ENCODE data around the gene PPM1A. TPM values are rescaled to one million over a fixed set of nuclear protein-coding genes. Genes with fewer than 3 reads are reported as not detected.

Gene PPM1A
- total RNA-seq, 1 experiment from 2014 or later: 41.7 TPM

DNA sequence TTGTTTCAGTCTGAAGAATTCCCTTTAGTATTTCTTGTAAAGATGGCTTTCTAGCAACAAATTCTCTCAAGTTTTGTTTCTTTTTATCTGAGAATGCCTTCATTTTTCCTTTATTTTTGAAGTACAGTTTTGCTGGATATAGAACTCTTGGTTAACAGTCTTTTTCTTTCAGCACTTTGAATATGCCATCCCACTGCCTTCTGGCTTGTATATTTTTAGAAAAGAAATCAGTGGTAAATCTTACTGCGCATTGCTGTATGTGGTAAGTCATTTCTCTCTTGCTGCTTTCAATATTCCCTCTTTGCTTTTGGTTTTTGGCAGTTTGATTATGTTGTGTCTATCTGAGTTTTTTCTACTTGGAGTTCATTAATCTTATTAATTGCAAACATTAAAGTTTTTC, 16.8 kb upstream of the PPM1A start:
- no peak overlapping the region for H2BK20ac ChIP-seq (ENCODE audit: low read depth, low read length, poor library complexity, severe bottlenecking)
- H3K9me3 Mint-ChIP-seq: peaks cover 12 to 15% of the 10 kb centered on the region in 2 experiments; a peak in 4 of 5 replicates
- H4K8ac ChIP-seq (replicated peaks; ENCODE audit: insufficient read length, low read depth, low read length): no peak overlapping the region
- H3K27me3 Mint-ChIP-seq (ENCODE audit: low read depth): no peaks in the 10 kb centered on the region
- no peak overlapping the region for H3K4me2 ChIP-seq (ENCODE audit: insufficient read depth, insufficient read length, low read length)
- H4K20me1 ChIP-seq (ENCODE audit: control insufficient read depth, insufficient read depth, insufficient read length): no peaks in the 10 kb centered on the region
- no peak overlapping the region for H3K18ac ChIP-seq (ENCODE audit: insufficient read length, low read depth, low read length)
- no peak overlapping the region for H2BK12ac ChIP-seq (ENCODE audit: insufficient read length, low read depth, low read length)
- H4K91ac ChIP-seq (ENCODE audit: insufficient read length, low read depth, low read length): no peak overlapping the region
- no peak overlapping the region for H3K4me3 Mint-ChIP-seq
- H3K79me2 ChIP-seq (ENCODE audit: insufficient read depth, low read length): no peaks in the 10 kb centered on the region
- TF ChIP-seq, protein P1, sequence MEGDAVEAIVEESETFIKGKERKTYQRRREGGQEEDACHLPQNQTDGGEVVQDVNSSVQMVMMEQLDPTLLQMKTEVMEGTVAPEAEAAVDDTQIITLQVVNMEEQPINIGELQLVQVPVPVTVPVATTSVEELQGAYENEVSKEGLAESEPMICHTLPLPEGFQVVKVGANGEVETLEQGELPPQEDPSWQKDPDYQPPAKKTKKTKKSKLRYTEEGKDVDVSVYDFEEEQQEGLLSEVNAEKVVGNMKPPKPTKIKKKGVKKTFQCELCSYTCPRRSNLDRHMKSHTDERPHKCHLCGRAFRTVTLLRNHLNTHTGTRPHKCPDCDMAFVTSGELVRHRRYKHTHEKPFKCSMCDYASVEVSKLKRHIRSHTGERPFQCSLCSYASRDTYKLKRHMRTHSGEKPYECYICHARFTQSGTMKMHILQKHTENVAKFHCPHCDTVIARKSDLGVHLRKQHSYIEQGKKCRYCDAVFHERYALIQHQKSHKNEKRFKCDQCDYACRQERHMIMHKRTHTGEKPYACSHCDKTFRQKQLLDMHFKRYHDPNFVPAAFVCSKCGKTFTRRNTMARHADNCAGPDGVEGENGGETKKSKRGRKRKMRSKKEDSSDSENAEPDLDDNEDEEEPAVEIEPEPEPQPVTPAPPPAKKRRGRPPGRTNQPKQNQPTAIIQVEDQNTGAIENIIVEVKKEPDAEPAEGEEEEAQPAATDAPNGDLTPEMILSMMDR (conservative IDR thresholded peaks at IDR 0.05): no peak
- no peak overlapping the region for H3K27ac Mint-ChIP-seq
- H3K27me3 ChIP-seq (ENCODE audit: insufficient read depth, low read length): no peaks in the 10 kb centered on the region
- WGBS (ENCODE audit: extremely low coverage, insufficient read length, low lambda C conversion rate): no CpG with 5 or more reads among the region's 1 CpG
- H3K14ac ChIP-seq (ENCODE audit: insufficient read depth, low read length): no peak overlapping the region
- H3K23ac ChIP-seq (ENCODE audit: insufficient read length, low read depth, low read length): no peak overlapping the region
- H3K79me1 ChIP-seq (ENCODE audit: insufficient read depth, low read depth, low read length, poor library complexity, severe bottlenecking): no peaks in the 10 kb centered on the region
- H3K9me3 ChIP-seq (ENCODE audit: control insufficient read depth, low read depth, low read length): no peaks in the 10 kb centered on the region
- no peak overlapping the region for H4K5ac ChIP-seq (ENCODE audit: insufficient read length, low read depth, low read length)
- no peak overlapping the region for H3T11ph ChIP-seq (ENCODE audit: low read length)
- no peak overlapping the region for H2AK5ac ChIP-seq (ENCODE audit: insufficient read length, low read length)
- no peak overlapping the region for H2BK15ac ChIP-seq (ENCODE audit: low read depth, low read length)
- no peak overlapping the region for H3K9ac ChIP-seq (ENCODE audit: extremely low read depth, insufficient read length, low read length)
- no peak for DNase-seq
- no peak overlapping the region for H2AFZ ChIP-seq (ENCODE audit: low read length)
- no peak overlapping the region for H3K27ac ChIP-seq (ENCODE audit: insufficient read length, low read depth, low read length)
- no peaks in the 10 kb centered on the region for H3K23me2 ChIP-seq (ENCODE audit: insufficient read length, low read depth, low read length, poor library complexity, severe bottlenecking)
- no peak overlapping the region for H3K56ac ChIP-seq (ENCODE audit: insufficient read length, low read depth, low read length)
- H3K4ac ChIP-seq (ENCODE audit: low read depth, low read length): no peak overlapping the region
- H3K4me1 Mint-ChIP-seq: peaks cover 0 to 8% of the 10 kb centered on the region in 2 experiments
- H2BK5ac ChIP-seq (ENCODE audit: insufficient read length, low read length): no peak overlapping the region
- peaks cover 2 to 11% (median 4%) of the 10 kb centered on the region in 3 experiments; a peak in 5 of 7 replicates for H3K36me3 Mint-ChIP-seq (ENCODE audit: insufficient read depth in 1 of 3, low read depth in 3 of 3)
- no peaks in the 10 kb centered on the region for H3K4me1 ChIP-seq (ENCODE audit: insufficient read depth, low read length)
- no peak overlapping the region for H2BK120ac ChIP-seq (ENCODE audit: low read depth, low read length, poor library complexity, severe bottlenecking)

Data from H9 (cell line).